ENCODE measurements around the gene CTBP1. TPM values are rescaled to one million over a fixed set of nuclear protein-coding genes. Genes with fewer than 3 reads are reported as not detected.
"Not testable (repeated sequence)": the region's sequence is repeated elsewhere in the genome, so short reads cannot be mapped to it uniquely, and the experiment has no call there.

CTBP1 gene
- total RNA-seq = 100 to 1,000 TPM; 121 to 128 TPM
- long read RNA-seq, transcript CTBP1-203 (10 exons, 2,467 nt) = major isoform, 7 of 71 reads
- long read RNA-seq, partial matches to known transcripts = 26 of 71 reads
- long read RNA-seq, other reads (novel, unspliced or antisense) = 35 of 71 reads

GRCh38 chr4:1248245-1249147 lies at the start of gene CTBP1:
Gene CTBP1 (minus strand): TSS chr4:1249130. CDS start chr4:1241331, 7,799 bp downstream.
- ATAC-seq = peak; percentile 73 to 81
- DNase-seq = peak; percentile 83

GRCh38 chr4:1298461-1298860 lies 49.5 kb upstream of the CTBP1 start:
- ATAC-seq (no peak), DNase-seq (no peak)
- intact Hi-C loops (cut with DNase I) = loop anchor here in 1 of 2 donors (10.0 kb wide), 1 partner anchor 46 kb away; the partner anchor contains the start of gene UVSSA

More at GRCh38 chr4:1248245-1249147, at the start of gene CTBP1:
- intact Hi-C loops (cut with DNase I) = loop anchor here (1.0 to 10.0 kb wide), 3 partner anchors 81 to 98 kb away; no protein-coding TSS in a partner anchor

- DNase-seq (no peak), ATAC-seq (no peak)
- intact Hi-C loops (cut with DNase I) = loop anchor here in 1 of 2 donors (10.0 kb wide), 1 partner anchor 47 kb away; the partner anchor contains the start of gene UVSSA
These were observed 48.8 kb upstream of the CTBP1 start for GRCh38 chr4:1297456-1298325.

GRCh38 chr4:1297023-1297395 lies 48.1 kb upstream of the CTBP1 start:
- intact Hi-C loops (cut with DNase I) = loop anchor here in 1 of 2 donors (10.0 kb wide), 1 partner anchor 48 kb away; the partner anchor contains the start of gene UVSSA
- DNase-seq (no peak), ATAC-seq (no peak)

GRCh38 chr4:1296324-1297022 lies 47.5 kb upstream of the CTBP1 start:
- intact Hi-C loops (cut with DNase I) = loop anchor here in 1 of 2 donors (10.0 kb wide), 1 partner anchor 48 kb away; the partner anchor contains the start of gene UVSSA
- ATAC-seq = no peak
- DNase-seq = no peak

GRCh38 chr4:1295405-1296055 lies 46.6 kb upstream of the CTBP1 start:
- ATAC-seq (no peak), DNase-seq (no peak)
- intact Hi-C loops (cut with DNase I) = loop anchor here in 1 of 2 donors (10.0 kb wide), 1 partner anchor 49 kb away; the partner anchor contains the start of gene UVSSA

GRCh38 chr4:1294891-1295290 lies 46.0 kb upstream of the CTBP1 start:
- ATAC-seq (no peak), DNase-seq (no peak)
- intact Hi-C loops (cut with DNase I) = loop anchor here in 1 of 2 donors (10.0 kb wide), 1 partner anchor 50 kb away; the partner anchor contains the start of gene UVSSA

GRCh38 chr4:1294424-1294823 lies 45.5 kb upstream of the CTBP1 start:
- DNase-seq (no peak), ATAC-seq (no peak)
- intact Hi-C loops (cut with DNase I) = loop anchor here in 1 of 2 donors (10.0 kb wide), 1 partner anchor 50 kb away; the partner anchor contains the start of gene UVSSA

- ATAC-seq = peak in 1 of 2 donors; percentile 27
- intact Hi-C loops (cut with DNase I) = loop anchor here in 1 of 2 donors (10.0 kb wide), 1 partner anchor 51 kb away; the partner anchor contains the start of gene UVSSA
- peak; percentile 67 for DNase-seq
These were observed 45.1 kb upstream of the CTBP1 start for GRCh38 chr4:1293991-1294390.

- ATAC-seq = no peak
- no peak for DNase-seq
- intact Hi-C loops (cut with DNase I) = loop anchor here in 1 of 2 donors (10.0 kb wide), 1 partner anchor 51 kb away; the partner anchor contains the start of gene UVSSA
These were observed 44.6 kb upstream of the CTBP1 start for GRCh38 chr4:1293531-1293941.

GRCh38 chr4:1292703-1293011 lies 43.7 kb upstream of the CTBP1 start:
- intact Hi-C loops (cut with DNase I) = loop anchor here in 1 of 2 donors (10.0 kb wide), 1 partner anchor 52 kb away; the partner anchor contains the start of gene UVSSA
- not testable (repeated sequence) for ATAC-seq, DNase-seq

- ATAC-seq = no peak
- intact Hi-C loops (cut with DNase I) = loop anchor here in 1 of 2 donors (10.0 kb wide), 1 partner anchor 53 kb away; the partner anchor contains the start of gene UVSSA
- DNase-seq = no peak
These were observed 43.2 kb upstream of the CTBP1 start for GRCh38 chr4:1291996-1292702.

GRCh38 chr4:1291091-1291490 lies 42.2 kb upstream of the CTBP1 start:
- DNase-seq (no peak), ATAC-seq (no peak)
- intact Hi-C loops (cut with DNase I) = loop anchor here in 1 of 2 donors (10.0 kb wide), 1 partner anchor 54 kb away; the partner anchor contains the start of gene UVSSA

- ATAC-seq (no peak), DNase-seq (no peak)
- intact Hi-C loops (cut with DNase I) = loop anchor here in 1 of 2 donors (10.0 kb wide), 1 partner anchor 54 kb away; the partner anchor contains the start of gene UVSSA
These were observed 41.4 kb upstream of the CTBP1 start for GRCh38 chr4:1290165-1290977.

GRCh38 chr4:1289207-1290164 lies 40.6 kb upstream of the CTBP1 start, which contains the start of gene MAEA:
Gene MAEA (plus strand): TSS chr4:1289891. CDS start chr4:1289914, 23 bp downstream.
- peak; percentile 98 to 99 for ATAC-seq
- DNase-seq = peak; percentile 98
- intact Hi-C loops (cut with DNase I) = loop anchor here in 1 of 2 donors (5.0 to 10.0 kb wide), 2 partner anchors 37 to 55 kb away; partner anchors contain the start of gene UVSSA

All from left cardiac atrium (tissue), 4 donors.